Measurements from ENCODE around the gene NR2F2.
A peak's percentile ranks its signal among the peaks of the same experiment; 100 is the strongest.

The NR2F2 gene

GRCh38 chr15:96353930-96354730 lies 23.6 kb downstream of the NR2F2 start:
- TF ChIP-seq ZNF274 (IDR thresholded peaks at IDR 0.05; ENCODE audit: low read depth, low read length): no peak
- no peak for TF ChIP-seq YY1 (IDR thresholded peaks at IDR 0.05; ENCODE audit: insufficient read depth, insufficient read length)
- TF ChIP-seq SUZ12 (IDR thresholded peaks at IDR 0.05; ENCODE audit: extremely low read depth, insufficient read depth, insufficient read length): no peak
- H3K36me3 ChIP-seq (ENCODE audit: insufficient read depth, insufficient read length, low read length): no peaks in the 10 kb centered on the region
- H3K9me3 ChIP-seq (ENCODE audit: insufficient read depth, low read length): no peaks in the 10 kb centered on the region
- peaks cover 99% of the 10 kb centered on the region for H3K27me3 ChIP-seq (ENCODE audit: insufficient read depth, insufficient read length)
- no peak for DNase-seq (ENCODE audit: low read depth, low spot score)
- H3K4me1 ChIP-seq (ENCODE audit: insufficient read depth, insufficient read length): peaks cover 5% of the 10 kb centered on the region
- peak overlapping the region; percentile 47 for H3K9ac ChIP-seq (ENCODE audit: insufficient read length, low read depth)
- peak overlapping the region; percentile 39 for H3K4me3 ChIP-seq (ENCODE audit: insufficient read length, low read depth)

- no peak for DNase-seq (ENCODE audit: low read depth, low spot score)
- Histone ChIP-seq H3K9ac (ENCODE audit: insufficient read length, low read depth) (peak overlapping the region; percentile 47), H3K4me1 (ENCODE audit: insufficient read depth, insufficient read length) (peaks cover 5% of the 10 kb centered on the region), H3K9me3 (ENCODE audit: insufficient read depth, low read length) (no peaks in the 10 kb centered on the region), H3K4me3 (ENCODE audit: insufficient read length, low read depth) (peak overlapping the region; percentile 39), H3K36me3 (ENCODE audit: insufficient read depth, insufficient read length, low read length) (no peaks in the 10 kb centered on the region), H3K27me3 (ENCODE audit: insufficient read depth, insufficient read length) (peaks cover 99% of the 10 kb centered on the region)
- TF ChIP-seq SUZ12 (IDR thresholded peaks at IDR 0.05; ENCODE audit: extremely low read depth, insufficient read depth, insufficient read length) (no peak), ZNF274 (IDR thresholded peaks at IDR 0.05; ENCODE audit: low read depth, low read length) (no peak), YY1 (IDR thresholded peaks at IDR 0.05; ENCODE audit: insufficient read depth, insufficient read length) (no peak)
These were observed 24.4 kb downstream of the NR2F2 start for GRCh38 chr15:96354731-96355567.

DNA sequence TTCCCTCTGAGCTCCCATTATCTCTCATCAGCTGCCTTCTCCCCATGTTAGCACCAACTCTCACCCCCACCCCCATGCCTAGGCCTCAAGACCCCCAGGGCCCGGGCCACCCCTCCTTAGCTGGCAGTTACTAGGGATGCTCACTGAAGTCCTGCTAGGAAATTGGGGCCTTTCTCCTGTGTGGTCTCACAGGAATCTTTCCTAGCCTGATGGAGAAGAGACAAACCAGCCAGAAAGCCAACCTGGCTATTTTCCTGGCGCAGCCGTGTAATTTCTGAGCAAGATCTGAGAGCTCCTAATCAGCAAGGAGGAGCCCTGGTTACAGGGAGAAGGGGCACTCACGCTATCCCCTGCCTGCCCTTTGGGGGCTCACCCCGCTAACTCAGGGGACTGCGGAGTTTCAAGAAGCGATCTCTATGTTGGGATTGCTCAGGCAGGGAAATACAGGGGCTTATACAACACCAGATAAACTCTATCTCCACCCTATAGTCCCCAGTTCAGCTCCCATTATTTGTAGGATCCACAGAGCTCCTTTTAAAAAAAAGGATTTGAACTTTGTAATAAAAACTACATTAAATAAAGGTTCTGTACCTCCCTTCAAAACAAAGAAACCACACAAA lies 25.2 kb downstream of the NR2F2 start:
- no peaks in the 10 kb centered on the region for H3K9me3 ChIP-seq (ENCODE audit: insufficient read depth, low read length)
- H3K9ac ChIP-seq (ENCODE audit: insufficient read length, low read depth): no peak overlapping the region
- H3K27me3 ChIP-seq (ENCODE audit: insufficient read depth, insufficient read length): peaks cover 98% of the 10 kb centered on the region
- DNase-seq (ENCODE audit: low read depth, low spot score): no peak
- H3K4me3 ChIP-seq (ENCODE audit: insufficient read length, low read depth): no peak overlapping the region
- H3K36me3 ChIP-seq (ENCODE audit: insufficient read depth, insufficient read length, low read length): no peaks in the 10 kb centered on the region
- H3K4me1 ChIP-seq (ENCODE audit: insufficient read depth, insufficient read length): peaks cover 5% of the 10 kb centered on the region
- TF ChIP-seq YY1 (IDR thresholded peaks at IDR 0.05; ENCODE audit: insufficient read depth, insufficient read length) (no peak), SUZ12 (IDR thresholded peaks at IDR 0.05; ENCODE audit: extremely low read depth, insufficient read depth, insufficient read length) (no peak), ZNF274 (IDR thresholded peaks at IDR 0.05; ENCODE audit: low read depth, low read length) (no peak)

DNA sequence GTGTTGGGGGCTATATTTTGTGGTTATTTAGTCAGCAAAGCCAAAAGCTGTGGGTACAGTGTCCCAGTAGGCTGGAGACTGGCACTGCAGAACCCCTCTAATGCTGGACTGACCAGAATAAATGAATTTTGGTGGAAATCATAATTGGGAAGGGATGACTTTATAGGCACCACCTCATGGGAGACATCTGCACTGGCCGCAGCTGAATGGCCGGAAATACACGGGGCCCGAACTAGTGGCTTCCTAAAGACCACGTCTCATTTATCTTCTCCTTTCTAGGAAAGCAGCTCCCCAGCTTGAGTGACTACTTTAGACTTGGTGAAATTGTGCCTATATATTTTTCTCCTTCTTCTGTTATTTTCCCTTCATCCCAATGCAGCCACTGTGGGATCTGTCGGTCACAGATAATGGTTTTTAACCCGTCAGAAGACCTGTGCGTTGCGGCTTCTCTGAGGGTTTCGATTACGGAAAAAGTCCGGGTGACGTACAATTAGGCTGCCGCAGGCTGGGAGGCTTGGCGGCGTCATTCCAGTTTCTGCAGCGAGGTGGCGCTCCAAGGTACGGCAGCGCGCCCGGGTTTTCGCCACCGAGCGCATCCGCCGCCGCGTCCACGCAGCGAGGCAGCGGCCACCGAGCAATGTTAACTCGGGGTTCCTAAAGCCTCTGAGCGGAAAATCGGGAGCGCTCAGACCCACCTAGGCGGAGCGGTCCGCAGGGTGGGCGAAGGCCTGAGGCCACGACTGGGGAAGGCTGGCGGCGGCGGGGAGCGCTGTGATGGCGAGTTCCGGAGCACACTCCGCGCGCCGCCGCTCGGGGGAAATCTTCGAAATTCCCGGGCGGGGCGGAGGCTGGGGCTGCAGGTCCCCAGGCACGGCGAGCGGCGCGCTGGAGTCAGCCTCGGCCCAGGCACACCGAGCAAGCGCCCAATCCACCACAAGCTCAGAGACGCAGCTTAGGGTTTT lies 26.3 kb downstream of the NR2F2 start:
- Histone ChIP-seq H3K36me3 (ENCODE audit: insufficient read depth, insufficient read length, low read length) (no peaks in the 10 kb centered on the region), H3K27me3 (ENCODE audit: insufficient read depth, insufficient read length) (peaks cover 98% of the 10 kb centered on the region), H3K9ac (ENCODE audit: insufficient read length, low read depth) (no peak overlapping the region), H3K4me1 (ENCODE audit: insufficient read depth, insufficient read length) (peaks cover 5% of the 10 kb centered on the region), H3K9me3 (ENCODE audit: insufficient read depth, low read length) (no peaks in the 10 kb centered on the region), H3K4me3 (ENCODE audit: insufficient read length, low read depth) (peak overlapping the region; percentile 50)
- TF ChIP-seq YY1 (IDR thresholded peaks at IDR 0.05; ENCODE audit: insufficient read depth, insufficient read length) (no peak), SUZ12 (IDR thresholded peaks at IDR 0.05; ENCODE audit: extremely low read depth, insufficient read depth, insufficient read length) (no peak), ZNF274 (IDR thresholded peaks at IDR 0.05; ENCODE audit: low read depth, low read length) (no peak)
- DNase-seq (ENCODE audit: low read depth, low spot score): no peak

GRCh38 chr15:96358001-96358801 lies 27.7 kb downstream of the NR2F2 start:
- Histone ChIP-seq H3K9me3 (ENCODE audit: insufficient read depth, low read length) (no peaks in the 10 kb centered on the region), H3K4me1 (ENCODE audit: insufficient read depth, insufficient read length) (peaks cover 11% of the 10 kb centered on the region), H3K36me3 (ENCODE audit: insufficient read depth, insufficient read length, low read length) (no peaks in the 10 kb centered on the region), H3K4me3 (ENCODE audit: insufficient read length, low read depth) (no peak overlapping the region), H3K9ac (ENCODE audit: insufficient read length, low read depth) (no peak overlapping the region), H3K27me3 (ENCODE audit: insufficient read depth, insufficient read length) (peaks cover 98% of the 10 kb centered on the region)
- TF ChIP-seq ZNF274 (IDR thresholded peaks at IDR 0.05; ENCODE audit: low read depth, low read length) (no peak), YY1 (IDR thresholded peaks at IDR 0.05; ENCODE audit: insufficient read depth, insufficient read length) (no peak), SUZ12 (IDR thresholded peaks at IDR 0.05; ENCODE audit: extremely low read depth, insufficient read depth, insufficient read length) (peak; percentile 80)
- no peak for DNase-seq (ENCODE audit: low read depth, low spot score)
